Activated naive CD8-positive, alpha-beta T cell treated with anti-CD3 and anti-CD28 coated beads for 36 hours (primary cell): ENCODE data around the gene SAMD14. TPM values are rescaled to one million over a fixed set of nuclear protein-coding genes. Genes with fewer than 3 reads are reported as not detected.

ENCODE experiments used
- DNase-seq: peaks from one replicate; pipeline ENCODE4 v3.0.0; 2021
- H3K27ac Mint-ChIP-seq: one replicate; pipeline ENCODE4 v1.8.0; 2022; ENCODE audit warnings: mild to moderate bottlenecking, moderate library complexity, mixed read lengths
- H3K27me3 Mint-ChIP-seq: one replicate; pipeline ENCODE4 v1.8.0; 2022; ENCODE audit warnings: mild to moderate bottlenecking, mixed read lengths
- H3K36me3 Mint-ChIP-seq: one replicate; pipeline ENCODE4 v1.8.0; 2021; ENCODE audit warnings: mild to moderate bottlenecking, mixed read lengths
- H3K4me1 Mint-ChIP-seq: one replicate; pipeline ENCODE4 v1.8.0; 2021; ENCODE audit warnings: mixed read lengths
- H3K4me3 Mint-ChIP-seq: one replicate; pipeline ENCODE4 v1.8.0; 2022; ENCODE audit warnings: mild to moderate bottlenecking, moderate library complexity, mixed read lengths
- H3K9me3 Mint-ChIP-seq: one replicate; pipeline ENCODE4 v1.8.0; 2022; ENCODE audit warnings: mixed read lengths
- total RNA-seq, 2 experiments: library from RNA; stranded (reverse); gene quantifications; one replicate each; pipeline ENCODE4 v1.2.3, GENCODE V29; 2021

Gene SAMD14
- total RNA-seq, 2 experiments from 2014 or later, result 0.47 to 0.66 TPM

DNA sequence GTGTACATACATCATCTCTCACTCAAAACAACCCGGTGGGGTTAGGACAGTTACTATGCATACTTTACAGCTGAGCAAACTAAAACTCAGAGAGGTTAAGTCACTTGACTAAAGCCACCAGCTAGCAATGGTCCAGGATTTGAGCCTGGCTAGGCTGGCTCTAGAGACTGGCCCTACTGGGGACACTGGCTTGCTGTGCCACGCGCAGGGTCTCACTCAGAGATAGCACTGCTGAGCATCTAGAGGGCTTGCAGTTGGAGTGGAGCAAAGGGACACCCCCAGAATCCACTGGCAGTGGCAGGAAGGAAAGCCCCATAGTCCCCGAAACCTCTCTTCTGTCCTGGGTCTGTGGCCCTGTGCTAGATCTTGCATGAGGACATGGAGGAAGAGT is 11.1 kb downstream of the SAMD14 start:
- Mint-ChIP-seq H3K9me3 (no peaks in the 10 kb centered on the region), H3K27ac (no peak overlapping the region), H3K4me3 (no peak overlapping the region), H3K27me3 (peaks cover 57% of the 10 kb centered on the region), H3K36me3 (no peaks in the 10 kb centered on the region), H3K4me1 (peaks cover 10% of the 10 kb centered on the region)
- DNase-seq, result no peak

DNA sequence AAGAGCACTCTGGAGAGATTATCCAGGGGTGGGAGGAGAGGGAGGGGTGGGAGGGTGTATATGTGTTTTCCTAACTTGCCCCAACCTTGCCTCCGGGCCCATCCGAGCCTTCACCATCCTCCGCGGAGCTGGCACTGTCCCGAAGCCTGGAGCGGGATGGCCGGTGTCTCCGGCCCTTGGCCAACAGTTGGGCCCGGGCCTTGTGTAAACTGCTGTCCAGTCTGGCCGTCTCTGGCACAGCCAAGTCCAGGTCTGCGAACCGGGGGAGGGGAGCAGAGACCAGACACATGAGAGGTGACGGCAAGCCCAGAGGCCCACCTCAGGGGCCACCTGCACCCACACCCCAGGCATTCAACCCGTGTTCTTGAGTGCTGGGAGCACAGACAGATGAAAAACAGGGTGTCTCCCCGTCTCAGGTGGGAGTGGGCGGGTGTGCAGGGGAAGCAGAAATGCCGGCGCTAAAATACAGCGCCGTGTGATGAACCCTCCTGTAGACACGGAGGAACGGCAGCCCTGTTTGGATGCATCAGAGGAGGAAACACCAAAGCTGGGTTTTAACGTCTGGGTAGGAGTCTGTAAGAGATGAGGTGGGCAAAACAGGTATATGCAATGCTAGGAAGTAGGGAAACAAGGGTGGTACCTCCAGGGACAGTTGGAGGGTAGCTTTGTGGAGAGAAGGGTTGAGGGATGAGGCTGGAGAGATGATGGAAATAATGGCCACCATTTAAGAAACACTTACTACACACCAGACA is 11.7 kb downstream of the SAMD14 start:
- Mint-ChIP-seq H3K36me3 (no peaks in the 10 kb centered on the region), H3K27me3 (peaks cover 57% of the 10 kb centered on the region), H3K4me3 (no peak overlapping the region), H3K9me3 (no peaks in the 10 kb centered on the region), H3K27ac (no peak overlapping the region), H3K4me1 (peaks cover 10% of the 10 kb centered on the region)
- DNase-seq, result no peak

DNA sequence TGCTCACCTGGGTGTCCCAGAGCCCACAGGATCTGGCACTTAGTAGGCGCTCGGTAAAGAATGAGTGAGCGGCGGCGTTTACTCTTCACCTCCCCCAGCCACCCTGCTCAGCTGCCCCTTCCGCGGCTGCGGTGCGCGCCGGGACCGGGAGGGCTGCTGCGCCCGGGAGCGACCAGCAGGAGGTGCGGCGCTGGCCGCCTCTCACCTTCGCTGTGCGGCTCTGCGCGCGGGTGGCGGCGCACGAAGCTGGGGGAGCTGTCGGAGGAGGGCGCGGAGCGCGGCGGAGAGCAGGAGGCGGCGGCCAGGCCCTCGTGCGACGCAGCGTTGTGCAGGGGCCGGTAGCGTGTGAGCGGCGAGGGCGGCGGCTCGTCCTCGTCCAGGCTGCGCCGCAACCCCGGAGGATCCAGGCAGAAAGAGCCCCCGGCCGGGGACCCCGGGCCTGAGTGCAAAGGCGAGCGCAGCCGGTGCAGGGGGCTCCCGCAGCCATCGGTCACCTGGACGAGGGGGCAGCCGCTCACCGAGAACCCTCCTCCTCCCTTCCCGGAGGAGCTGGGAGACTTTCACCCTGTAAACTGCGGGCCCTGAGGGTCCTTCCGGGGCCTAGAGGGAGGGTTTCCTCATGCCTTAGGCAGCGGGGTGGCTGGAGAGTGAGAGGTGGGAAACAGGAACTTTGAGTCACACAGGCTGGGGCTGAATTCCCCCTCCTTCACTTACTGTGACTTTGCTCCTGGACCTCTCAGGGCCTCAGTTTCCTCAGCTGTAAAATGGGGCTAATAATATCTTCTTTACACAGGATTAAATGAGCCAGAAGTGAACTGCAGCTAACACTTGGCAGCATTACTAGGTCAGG is 12.5 kb downstream of the SAMD14 start:
- no peak overlapping the region for H3K27ac Mint-ChIP-seq
- H3K4me1 Mint-ChIP-seq, result peaks cover 10% of the 10 kb centered on the region
- peaks cover 54% of the 10 kb centered on the region for H3K27me3 Mint-ChIP-seq

DNA sequence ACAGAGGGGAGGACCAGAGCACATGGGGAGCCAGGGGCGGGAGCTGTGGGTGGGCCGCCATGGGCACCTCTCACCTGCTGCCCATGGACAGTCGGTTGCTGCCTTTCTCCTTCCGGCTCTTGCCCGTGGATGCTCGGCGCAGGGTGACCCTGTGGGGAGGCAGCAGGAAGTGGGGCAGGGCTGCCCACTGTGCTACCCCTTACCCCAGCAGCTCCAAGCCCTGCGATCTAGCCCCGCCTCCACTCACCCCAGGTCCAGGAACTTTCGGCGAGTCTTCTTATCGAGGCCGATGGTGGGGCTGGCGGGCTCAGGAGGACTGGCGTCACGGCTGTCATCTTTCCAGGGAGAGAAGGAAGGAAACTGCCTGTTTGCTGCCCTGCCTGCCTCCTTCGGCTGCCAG is 14.2 kb downstream of the SAMD14 start:
- Mint-ChIP-seq H3K36me3 (no peaks in the 10 kb centered on the region), H3K27ac (no peak overlapping the region), H3K27me3 (peaks cover 50% of the 10 kb centered on the region), H3K4me3 (no peak overlapping the region), H3K9me3 (no peaks in the 10 kb centered on the region), H3K4me1 (peaks cover 10% of the 10 kb centered on the region)
- no peak for DNase-seq

More for the DNA sequence above, 12.5 kb downstream of the SAMD14 start:
- Mint-ChIP-seq H3K36me3 (no peaks in the 10 kb centered on the region), H3K4me3 (peak overlapping the region; percentile 44), H3K9me3 (no peaks in the 10 kb centered on the region)
- peak; percentile 81 for DNase-seq

DNA sequence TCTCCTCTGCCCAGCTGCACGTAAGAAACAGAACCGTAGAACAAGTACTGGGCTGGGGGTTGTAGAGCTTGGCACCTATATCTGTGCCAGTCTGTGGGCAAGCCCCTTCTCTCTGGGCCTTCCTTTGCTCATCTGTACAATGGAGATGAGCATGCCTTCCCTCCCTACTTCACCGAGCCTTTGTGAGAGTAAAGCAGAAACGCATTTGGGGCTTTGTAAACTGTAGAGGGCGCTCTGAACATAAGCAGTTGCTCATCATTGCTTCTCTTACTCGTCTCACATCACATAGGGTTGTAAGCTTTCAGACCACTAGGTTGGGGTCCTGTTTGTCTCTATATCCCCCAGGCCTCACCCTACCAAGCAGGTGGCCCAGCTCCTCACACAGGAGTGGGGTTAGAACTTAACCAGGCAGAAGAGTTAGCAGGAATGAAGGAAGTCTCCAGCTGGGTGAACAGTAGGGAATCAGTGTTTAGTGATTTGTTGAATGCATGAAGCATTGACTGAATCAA is 15.1 kb downstream of the SAMD14 start:
- Mint-ChIP-seq H3K4me1 (peaks cover 10% of the 10 kb centered on the region), H3K36me3 (no peaks in the 10 kb centered on the region), H3K9me3 (no peaks in the 10 kb centered on the region), H3K4me3 (no peak overlapping the region), H3K27me3 (peaks cover 42% of the 10 kb centered on the region), H3K27ac (no peak overlapping the region)
- DNase-seq, result peak; percentile 38

DNA sequence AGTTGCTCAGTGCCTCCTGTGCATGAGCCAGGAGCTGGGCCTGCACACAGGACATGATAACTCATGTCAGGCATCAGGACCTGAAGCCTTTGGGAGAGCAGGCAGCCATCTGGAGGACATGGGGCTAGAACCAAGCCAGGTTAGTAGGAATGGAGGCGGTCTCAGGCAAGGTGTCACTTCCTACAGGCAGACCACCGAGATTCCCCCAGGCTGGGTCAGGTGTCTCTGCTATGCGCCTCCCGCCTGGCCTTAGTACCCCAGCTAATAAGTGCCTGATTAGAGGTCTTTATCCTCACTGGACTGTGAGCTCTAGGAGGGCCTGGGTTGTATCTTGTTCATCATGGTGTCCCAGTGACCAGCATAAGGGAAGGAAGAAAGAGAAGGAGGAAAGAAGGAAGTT is 15.6 kb downstream of the SAMD14 start:
- DNase-seq, result no peak
- Mint-ChIP-seq H3K27me3 (peaks cover 38% of the 10 kb centered on the region), H3K4me3 (no peak overlapping the region), H3K4me1 (peaks cover 10% of the 10 kb centered on the region), H3K9me3 (no peaks in the 10 kb centered on the region), H3K36me3 (no peaks in the 10 kb centered on the region), H3K27ac (no peak overlapping the region)

DNA sequence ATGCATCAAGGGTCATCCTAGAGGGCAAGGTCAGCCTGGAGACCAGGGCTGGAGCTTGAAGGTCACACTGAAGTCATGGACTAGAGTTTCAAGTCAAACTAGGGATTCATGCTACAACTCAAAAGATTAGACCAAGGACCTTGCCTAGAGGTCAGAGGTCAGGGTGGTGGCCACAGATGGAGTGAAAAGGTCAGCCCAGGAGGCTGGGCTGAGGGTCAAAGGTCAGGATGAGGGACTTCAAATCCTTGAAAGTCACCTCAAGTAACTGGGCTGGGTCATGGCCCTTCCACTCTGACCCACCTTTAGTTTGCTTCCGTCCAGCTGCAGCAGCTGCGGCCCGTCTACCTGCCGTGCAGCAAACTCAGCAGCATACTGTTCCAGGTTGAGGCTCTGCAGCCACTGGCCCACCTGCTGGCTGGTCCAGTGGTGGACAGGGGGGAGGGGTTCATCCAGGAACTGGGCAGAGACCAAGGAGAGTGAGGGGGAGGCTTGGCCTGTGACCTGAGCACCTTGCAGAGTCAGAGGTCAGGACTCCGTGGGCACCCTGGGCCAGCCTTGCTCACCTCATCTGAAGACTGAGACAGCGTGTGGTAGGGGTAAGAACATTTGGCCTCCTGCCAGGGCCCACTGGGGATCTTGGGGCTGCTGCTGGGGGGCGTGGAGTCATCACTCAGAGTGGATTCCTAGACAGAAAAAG is 16.2 kb downstream of the SAMD14 start:
- no peak for DNase-seq
- Mint-ChIP-seq H3K4me3 (no peak overlapping the region), H3K27ac (no peak overlapping the region), H3K27me3 (peaks cover 35% of the 10 kb centered on the region), H3K4me1 (peaks cover 10% of the 10 kb centered on the region), H3K9me3 (no peaks in the 10 kb centered on the region), H3K36me3 (no peaks in the 10 kb centered on the region)

DNA sequence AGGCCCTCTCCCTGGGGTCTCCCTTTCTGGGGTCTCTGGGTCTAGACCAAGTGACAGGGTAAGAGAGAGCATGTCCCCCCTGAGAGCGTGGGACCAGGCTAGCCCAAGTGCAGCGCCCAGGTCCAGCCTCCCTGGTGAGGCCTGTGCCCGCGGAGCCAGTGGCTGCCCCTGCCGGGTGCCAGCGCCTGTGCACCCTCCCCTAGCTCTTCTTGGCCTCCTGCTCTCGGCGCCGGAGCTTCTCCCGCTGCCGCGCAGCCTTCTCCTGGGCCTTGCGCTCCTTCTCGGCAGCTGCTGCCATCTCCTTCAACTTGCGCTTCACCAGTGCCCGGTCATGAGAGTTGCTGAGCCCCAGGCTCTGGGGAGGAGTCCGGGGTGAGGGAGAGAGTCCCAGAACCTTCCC is 17.3 kb downstream of the SAMD14 start:
- H3K27ac Mint-ChIP-seq, result no peak overlapping the region
- no peaks in the 10 kb centered on the region for H3K9me3 Mint-ChIP-seq
- peaks cover 24% of the 10 kb centered on the region for H3K27me3 Mint-ChIP-seq
- peaks cover 10% of the 10 kb centered on the region for H3K4me1 Mint-ChIP-seq
- no peak overlapping the region for H3K4me3 Mint-ChIP-seq
- no peaks in the 10 kb centered on the region for H3K36me3 Mint-ChIP-seq
- no peak for DNase-seq

DNA sequence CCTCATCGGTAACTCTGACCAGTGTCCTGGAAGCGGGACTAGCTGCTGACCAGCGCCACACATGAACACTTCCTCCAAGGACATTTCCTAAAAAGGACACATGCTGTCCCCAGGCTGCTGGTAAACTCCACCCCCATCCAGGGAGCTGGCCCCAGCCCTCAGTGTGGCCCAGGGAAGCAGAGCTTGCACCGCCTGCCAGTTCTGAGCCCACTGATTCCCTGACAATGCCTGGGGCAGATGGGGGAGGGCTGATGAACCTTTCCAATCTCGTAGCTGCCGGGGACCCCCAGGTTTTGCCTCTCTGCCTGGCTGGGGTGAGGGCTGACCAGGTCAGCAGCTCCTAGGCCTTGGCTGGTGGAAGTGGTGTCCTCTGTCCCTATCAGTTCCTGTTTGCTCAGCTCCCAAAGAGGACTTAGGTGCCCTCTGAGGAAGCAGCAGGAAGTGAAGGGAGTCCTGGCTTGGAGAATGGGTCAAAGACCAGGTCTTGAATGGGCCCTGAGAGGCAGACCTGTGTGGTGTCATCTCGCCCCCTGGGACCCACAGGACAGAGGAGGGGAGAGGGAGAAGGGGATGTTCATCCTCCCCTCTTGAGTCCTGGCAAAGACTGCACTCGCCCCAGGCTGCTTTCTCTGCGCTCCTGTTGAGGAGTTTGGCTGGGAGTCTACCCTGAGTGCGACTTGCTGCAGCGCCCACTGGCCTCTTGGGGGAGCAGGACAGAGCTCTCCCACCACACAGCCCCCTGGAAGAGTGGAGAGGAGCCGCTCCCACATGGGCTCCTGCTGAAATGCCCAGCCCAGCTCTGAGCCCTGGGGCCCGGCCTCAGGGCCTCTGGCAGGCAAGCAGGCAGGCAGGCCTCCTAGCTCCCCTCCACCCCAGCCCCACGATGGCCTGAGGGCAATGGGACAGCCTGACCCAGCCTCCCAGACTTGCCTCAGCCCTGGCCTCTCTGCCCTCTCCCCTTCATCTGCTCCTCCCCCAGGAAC is 18.0 kb downstream of the SAMD14 start:
- no peak for DNase-seq
- Mint-ChIP-seq H3K4me1 (peaks cover 9% of the 10 kb centered on the region), H3K27me3 (peaks cover 21% of the 10 kb centered on the region), H3K9me3 (no peaks in the 10 kb centered on the region), H3K27ac (no peak overlapping the region), H3K4me3 (no peak overlapping the region), H3K36me3 (no peaks in the 10 kb centered on the region)

DNA sequence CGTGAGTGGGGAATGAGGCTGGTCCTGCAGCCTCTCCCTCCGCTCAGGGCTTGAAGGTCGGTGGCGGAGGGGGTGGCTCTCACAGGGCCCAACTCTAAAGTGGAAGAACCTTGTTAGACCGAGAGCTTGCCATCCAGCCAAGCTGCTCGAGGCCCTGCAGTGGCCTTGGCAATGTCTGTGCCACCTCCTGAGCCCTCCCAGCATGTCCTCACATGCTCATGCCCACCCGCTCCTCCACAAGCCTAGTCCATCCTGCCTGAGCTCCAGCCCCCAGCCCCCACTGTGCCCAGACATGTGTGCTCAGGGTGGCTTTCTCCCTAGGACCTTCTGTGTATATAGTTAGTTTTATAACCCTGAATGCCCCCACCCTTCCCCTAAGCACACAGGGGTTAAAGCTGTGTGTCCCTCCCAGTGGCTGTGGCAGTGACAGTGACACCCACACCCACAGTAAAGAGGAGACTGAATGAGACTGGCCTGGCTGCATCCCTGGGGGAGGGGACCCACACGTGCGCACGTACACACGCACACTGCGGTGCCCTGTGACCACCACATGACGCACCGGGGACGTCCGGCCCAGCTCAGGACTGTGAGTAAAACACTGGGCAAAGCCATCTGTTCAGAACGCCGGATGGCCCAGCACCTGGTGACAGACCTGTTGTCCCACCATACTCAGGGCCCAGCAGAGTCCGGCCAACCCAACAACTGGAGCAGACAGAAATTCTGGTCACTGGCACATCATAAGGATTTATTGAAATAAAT is 19.2 kb downstream of the SAMD14 start:
- Mint-ChIP-seq H3K4me3 (no peak overlapping the region), H3K9me3 (no peaks in the 10 kb centered on the region), H3K36me3 (no peaks in the 10 kb centered on the region), H3K27me3 (peaks cover 9% of the 10 kb centered on the region), H3K27ac (no peak overlapping the region), H3K4me1 (peaks cover 5% of the 10 kb centered on the region)
- DNase-seq, result no peak

DNA sequence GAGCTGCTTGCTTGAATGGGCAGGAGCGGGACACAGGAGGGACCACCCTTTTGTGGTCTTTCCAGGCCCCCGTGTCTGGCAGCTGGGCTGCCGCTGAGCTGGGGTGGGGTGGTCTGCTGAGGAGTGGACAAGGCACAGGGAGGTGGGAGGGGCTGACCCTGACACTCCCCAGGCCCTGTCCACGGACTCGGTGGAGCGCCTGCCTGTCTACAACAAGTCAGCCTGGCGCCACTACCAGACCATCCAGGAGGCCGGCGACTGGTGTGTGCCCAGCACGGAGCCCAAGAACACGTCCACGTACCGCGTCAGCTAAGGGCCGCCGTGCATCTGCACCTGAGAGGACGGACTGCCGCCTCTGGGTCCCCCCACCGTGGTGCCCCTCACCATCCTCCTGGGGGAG is 20.2 kb downstream of the SAMD14 start:
- Mint-ChIP-seq H3K27ac (no peak overlapping the region), H3K4me3 (no peak overlapping the region), H3K27me3 (no peaks in the 10 kb centered on the region), H3K9me3 (no peaks in the 10 kb centered on the region), H3K4me1 (no peaks in the 10 kb centered on the region), H3K36me3 (no peaks in the 10 kb centered on the region)
- no peak for DNase-seq

DNA sequence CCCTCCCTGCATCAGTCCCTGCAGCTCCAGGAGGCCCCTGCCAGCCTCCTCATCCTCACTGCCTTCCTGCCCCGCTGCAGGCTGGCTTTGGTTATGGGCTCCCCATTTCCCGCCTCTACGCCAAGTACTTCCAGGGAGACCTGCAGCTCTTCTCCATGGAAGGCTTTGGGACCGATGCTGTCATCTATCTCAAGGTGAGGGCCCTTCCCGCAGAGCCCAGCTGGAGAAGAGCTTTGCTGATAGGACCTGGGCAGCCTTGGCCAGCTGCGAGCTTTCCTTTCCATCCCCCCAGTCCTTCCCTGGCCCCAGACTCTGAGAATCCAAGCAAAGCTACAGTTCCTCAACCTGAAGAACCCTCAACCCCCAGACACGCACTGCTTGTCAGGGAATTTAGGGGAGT is 20.8 kb downstream of the SAMD14 start:
- no peaks in the 10 kb centered on the region for H3K36me3 Mint-ChIP-seq
- H3K4me3 Mint-ChIP-seq, result no peak overlapping the region
- H3K27ac Mint-ChIP-seq, result no peak overlapping the region
- no peaks in the 10 kb centered on the region for H3K4me1 Mint-ChIP-seq
- no peak for DNase-seq
- no peaks in the 10 kb centered on the region for H3K27me3 Mint-ChIP-seq
- no peaks in the 10 kb centered on the region for H3K9me3 Mint-ChIP-seq

DNA sequence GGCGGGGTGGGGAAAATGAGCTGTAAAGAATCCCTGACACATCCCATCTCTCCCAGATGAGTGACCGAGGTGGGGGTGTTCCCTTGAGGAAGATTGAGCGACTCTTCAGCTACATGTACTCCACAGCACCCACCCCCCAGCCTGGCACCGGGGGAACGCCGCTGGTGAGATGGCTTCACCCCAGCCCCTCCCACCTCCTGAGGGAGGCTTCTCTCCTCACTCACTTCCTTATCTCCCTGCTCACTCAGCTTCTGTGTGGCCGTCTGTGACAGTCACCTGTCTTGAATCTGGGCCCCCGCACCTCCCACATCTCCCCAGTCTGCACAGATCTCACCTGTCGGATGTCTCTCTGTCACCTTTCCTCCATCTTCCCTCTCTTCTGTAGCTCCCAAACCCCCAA is 21.4 kb downstream of the SAMD14 start:
- no peaks in the 10 kb centered on the region for H3K36me3 Mint-ChIP-seq
- no peak for DNase-seq
- no peaks in the 10 kb centered on the region for H3K9me3 Mint-ChIP-seq
- no peak overlapping the region for H3K4me3 Mint-ChIP-seq
- peak overlapping the region; percentile 1 for H3K27ac Mint-ChIP-seq
- H3K4me1 Mint-ChIP-seq, result no peaks in the 10 kb centered on the region
- no peaks in the 10 kb centered on the region for H3K27me3 Mint-ChIP-seq
